Stimulated activated CD8-positive, alpha-beta memory T cell treated with anti-CD3 and anti-CD28 coated beads, Interleukin-4, amount 100 ng/mL, for 4 hours (primary cell): ENCODE results near the gene EVC2.

Source experiments
- DNase-seq, 2 donors: peaks; one replicate each; pipeline ENCODE4 v3.0.0-alpha.2; 2020; ENCODE audit warnings: low read depth in 2 of 2, low spot score in 1 of 2

EVC2 gene

DNA sequence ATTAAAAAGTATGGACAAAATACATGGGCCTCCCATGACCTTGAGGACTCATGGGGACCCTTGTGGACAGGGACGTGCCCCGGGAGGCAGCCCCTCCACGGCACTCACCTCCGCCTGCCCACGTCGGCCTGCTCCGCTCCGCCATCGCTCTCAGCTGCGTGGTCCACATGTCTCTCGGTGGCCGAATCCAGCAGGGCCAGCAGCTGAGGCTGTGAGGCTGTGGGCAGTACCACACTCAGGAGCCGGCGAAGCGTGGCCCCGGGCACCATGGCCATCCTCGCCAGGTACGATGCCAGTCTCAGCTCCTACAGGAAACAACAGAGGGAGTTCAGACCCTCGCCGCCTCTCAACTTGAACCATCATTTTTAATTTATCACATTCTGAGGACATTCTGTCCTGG, 140.0 kb downstream of the EVC2 start:
- DNase-seq: no peak

DNA sequence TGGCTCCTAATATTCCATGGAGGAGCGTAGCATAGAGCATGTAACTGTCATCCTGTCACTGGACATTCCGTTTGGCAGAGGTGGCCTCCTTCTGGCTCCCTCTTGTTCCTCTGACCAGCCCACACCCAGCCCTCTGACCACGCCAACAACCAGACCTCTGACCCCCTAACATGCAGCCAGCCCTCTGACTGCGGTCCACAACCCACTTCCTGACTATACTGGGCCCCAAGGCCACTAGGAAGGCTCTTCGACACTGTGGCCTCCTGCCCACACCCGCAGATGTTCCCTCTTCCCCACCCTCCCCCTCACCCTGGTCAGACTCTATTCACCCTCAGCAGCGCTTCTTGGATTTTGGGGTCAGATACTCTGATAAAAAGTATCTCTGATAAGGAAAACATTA, 141.4 kb downstream of the EVC2 start:
- no peak for DNase-seq

DNA sequence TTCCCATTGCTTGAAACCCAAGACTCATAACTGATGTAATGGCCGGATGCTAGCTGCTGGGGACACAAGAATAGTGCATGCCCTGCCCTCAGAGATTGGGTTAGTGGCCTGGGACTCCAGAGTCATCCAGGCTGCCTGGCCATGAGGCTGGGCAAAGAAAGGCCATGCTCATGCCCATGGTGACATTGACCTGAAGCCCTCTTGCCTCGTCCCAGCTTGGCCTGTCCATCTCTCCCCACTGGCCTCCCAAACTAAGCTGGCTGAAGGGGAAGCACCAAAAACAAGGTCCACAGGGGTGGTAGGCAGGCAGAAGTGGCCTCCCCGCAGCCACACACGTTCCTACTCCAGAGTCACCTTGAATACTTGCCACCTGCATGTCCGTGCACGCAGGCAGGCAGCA, 141.8 kb downstream of the EVC2 start:
- DNase-seq: no peak

DNA sequence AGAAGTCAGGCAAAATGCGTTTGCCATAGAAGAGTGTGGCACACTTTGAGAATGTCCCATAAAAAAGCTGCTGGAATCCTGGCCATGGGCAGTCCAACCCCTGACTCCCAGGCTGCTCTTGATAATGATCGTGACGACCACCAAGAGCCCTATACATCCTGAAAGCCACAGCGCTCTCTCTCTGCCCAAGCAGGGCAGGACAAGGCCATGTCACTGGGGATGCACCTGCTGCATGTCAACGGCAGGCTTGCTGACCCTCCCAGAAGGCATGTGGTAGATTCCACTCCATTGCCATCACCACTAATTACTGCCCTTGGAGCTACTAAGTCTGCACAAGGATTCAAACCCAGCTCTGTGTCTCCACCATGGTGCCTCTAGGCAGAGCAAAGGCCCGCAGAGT, 144.5 kb downstream of the EVC2 start:
- no peak for DNase-seq

DNA sequence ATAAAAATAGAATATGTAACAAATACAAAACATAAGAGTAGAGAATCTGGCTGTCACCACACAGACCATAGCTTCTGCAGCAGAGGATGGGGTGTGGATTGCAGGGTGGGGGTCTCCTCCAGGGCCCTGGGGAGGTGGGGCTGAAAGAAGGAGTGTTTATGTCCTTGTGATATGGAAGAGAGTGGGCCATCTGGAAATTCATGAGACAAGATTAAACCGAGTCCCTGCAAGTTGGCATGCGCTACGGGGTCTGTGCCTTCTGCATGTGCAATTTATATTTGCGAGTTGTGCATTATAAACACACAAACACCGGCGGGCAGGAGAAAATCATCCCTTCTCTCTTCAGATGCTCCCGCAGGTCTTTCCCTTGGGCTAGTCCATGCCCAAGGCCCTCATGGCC, 145.9 kb downstream of the EVC2 start:
- no peak for DNase-seq

DNA sequence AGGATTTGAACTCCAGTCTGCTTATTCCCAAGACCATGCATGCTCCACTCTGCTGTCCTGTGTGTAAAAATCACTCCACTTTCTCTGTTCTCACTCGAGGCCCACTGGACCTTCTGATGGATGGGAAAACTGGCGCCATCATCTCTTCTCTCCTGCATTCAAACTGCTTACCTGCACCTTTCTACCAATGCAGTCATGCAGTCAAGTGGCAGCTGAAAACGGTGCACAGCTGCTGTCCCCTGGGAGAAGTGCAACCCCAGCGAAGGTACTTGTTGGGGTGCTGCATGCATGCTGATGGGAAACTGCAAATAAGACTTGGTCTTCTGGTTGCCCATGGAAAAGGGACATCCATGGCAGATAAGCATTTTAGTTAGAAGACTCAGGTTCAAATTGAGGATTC, 147.1 kb downstream of the EVC2 start:
- DNase-seq: no peak

DNA sequence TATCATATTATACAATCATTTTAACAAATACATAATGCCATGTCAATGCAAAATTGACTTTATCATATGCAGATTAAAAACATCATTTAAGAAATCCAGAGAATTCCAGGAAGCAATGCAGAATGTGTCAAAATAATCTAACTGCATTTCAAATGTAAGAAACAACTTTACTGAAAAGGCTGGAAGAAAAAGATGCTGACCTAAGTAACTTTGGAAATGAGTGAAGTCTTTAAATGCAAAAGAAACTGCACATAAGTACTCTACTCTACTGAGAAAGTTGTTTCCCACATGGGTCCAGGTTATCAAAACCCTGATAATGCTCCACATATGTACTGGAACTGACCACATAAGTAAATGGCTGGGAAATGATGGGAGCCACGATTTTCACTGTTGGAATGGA, 149.9 kb downstream of the EVC2 start:
- DNase-seq: no peak

DNA sequence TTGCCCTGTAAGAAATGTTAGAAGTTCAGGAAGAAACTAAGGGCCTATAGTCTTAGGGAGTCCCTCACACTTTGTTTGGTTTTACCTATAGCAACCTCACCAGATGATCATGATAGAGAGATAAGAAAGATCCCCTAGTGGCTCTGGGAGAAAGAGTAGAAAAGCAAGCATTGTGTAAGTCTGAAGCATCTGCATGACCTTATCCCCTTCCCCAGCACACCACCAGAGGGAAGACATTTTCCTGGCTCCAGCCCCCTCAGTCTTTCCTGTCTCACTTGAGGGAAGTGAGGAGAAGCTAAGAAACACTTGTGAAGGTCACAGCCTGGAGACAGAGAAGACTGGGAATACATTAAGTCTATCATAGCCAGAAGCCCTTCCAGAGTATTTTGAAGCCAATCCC, 154.0 kb downstream of the EVC2 start:
- DNase-seq: no peak

DNA sequence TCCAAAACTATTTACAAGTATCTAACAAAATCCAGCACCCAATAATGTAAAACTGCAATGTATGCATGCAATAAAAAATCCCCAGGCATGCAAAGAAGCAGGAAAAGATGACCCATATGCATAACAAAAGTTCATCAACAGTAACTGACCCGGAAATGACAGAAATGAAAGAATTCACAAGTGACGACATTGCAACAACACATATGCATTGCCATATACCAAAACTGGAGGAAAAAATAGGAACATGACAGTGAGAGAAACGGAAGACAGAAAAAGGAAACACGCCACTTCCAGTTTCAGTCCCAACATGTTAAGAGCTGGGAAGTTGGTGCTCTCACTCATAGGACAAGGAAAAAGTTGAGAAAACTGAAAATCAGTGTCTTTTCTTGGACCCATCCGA, 154.6 kb downstream of the EVC2 start:
- DNase-seq: no peak

DNA sequence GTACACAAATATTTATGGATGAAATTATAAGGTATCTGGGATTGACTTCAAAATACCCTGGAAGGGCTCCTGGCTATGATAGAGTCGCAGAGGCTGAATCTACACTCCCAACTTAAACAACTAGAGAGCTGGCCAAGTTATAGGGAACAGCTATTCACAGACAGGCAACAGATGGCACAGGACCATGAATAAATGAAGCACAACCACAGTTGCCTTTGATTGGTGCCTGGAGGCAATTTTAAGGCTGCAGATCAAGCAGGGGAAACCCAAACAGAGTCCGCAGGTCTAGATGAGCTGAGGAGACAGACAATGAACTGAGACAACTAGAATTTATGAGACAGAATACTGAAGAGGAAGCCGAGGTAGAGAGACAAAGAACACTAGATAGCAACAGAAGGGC, 155.9 kb downstream of the EVC2 start:
- no peak for DNase-seq

DNA sequence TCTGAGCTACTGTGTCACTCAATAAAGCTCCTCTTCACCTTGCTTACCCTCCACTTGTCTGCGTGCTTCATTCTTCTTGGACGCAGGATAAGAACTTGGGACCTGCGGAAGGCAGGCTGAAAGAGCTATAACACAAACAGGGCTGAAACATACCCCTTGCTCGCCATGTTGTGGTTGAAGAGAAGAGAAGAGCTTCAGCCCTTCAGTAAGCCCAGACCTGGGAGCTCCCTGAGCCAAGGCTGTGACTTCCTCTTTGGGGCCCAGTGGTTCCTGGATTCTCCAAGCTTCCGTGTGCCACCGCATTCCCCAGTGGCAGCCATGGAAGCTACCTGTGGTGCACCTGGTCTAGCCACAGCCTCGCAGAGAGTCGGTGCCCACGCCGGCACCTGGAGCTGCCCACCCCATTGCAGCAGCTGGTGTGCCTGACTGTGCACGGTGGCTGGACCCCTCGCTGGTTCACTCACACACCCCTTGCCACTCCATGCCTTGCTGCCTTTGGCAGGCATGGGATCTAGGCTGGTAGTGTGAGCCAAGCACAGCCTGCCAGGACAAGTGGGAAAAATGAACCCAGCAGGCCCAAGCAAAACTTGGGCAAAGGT, 160.6 kb downstream of the EVC2 start:
- DNase-seq: no peak

DNA sequence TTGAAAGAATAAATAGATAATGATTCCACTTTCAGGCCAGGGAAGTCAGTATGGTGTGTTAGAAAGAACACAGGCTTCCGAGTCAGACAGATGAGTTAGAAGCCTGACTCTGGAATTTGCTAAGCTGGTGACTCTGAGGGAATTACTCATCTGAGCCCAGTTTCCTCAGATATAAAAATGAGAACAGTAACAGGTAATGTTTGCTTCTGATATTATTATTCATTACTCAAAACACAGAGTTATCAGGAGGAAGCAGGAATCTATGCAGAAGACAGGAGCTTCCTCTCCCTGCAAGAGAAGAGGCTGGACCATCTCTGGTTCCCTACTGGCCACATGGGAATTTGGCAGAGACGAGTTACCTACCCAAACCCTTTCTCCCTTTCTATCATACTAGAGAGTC, 163.1 kb downstream of the EVC2 start:
- DNase-seq: no peak

DNA sequence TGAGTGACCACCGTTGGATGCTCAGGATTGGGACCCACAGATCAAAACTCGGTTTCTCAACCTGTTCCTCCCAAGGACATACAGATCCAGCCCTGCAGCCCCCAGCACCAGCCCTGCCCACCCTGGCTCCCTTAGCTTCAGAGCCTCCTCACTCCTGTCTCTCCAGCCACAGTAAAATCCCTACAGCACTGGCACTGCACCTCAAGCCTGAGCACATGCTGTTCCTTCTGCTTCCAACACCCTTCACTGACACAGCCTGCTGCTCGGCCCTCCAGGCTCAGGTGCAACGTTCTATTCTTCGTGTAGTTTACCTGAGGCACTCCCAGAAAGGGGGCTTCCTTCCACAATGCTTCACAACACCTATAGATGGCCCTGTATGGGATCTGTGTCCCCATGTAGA, 163.6 kb downstream of the EVC2 start:
- no peak for DNase-seq

DNA sequence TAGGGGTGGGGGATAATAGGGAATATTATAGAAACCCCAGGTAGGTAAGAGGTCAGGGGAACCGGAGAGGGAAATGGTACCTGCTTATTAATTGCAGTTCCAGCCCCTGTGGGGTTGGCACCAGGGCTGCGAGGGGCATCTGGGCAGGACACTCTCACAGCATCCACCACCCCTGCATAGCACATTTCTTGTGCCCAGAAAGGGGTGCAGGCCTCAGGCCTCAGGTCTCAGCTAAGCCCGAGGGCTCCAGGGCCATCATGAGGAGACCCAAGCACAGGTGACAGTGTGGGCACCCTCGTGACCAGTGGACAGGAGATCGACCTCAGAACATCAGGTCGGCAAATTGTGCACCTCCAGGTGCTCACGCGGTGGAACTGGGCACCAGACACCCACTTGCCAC, 164.7 kb downstream of the EVC2 start:
- DNase-seq: no peak

DNA sequence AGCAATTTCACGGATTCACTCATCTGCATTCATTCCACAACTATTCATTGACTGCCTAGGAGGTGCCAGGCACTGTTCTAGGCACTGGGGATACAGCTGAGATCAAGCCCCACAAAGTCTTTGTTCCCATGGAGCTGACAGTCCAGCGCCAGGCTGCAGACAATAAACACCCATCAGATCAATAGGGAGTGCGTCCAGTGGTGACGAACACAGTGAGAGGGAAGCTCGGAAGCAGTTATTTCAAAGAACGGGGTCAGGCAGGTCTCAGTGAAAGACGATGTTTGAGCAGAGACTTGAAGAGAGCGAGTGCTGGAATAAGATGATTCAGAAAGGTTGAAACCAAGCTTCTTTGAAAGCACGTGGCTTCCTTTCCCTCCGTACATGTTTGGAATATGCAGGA, 167.2 kb downstream of the EVC2 start:
- DNase-seq: no peak

DNA sequence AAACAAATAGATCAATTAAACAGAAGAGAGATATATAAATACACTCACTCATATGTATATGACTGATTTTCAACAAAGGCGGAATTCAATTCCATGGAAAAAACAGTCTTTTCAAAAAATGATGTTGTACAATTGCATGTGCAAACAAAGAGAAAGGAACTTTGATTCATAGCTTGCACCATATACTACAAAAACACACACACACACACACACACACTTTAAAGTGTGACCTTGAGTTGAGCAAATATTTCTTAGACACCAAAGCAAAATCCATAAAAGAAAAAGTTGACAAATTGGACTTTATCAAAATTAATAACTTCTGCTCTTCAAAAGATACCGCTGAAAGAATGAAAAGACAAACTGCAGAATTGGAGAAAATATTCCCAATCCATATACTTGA, 168.8 kb downstream of the EVC2 start:
- DNase-seq: no peak

DNA sequence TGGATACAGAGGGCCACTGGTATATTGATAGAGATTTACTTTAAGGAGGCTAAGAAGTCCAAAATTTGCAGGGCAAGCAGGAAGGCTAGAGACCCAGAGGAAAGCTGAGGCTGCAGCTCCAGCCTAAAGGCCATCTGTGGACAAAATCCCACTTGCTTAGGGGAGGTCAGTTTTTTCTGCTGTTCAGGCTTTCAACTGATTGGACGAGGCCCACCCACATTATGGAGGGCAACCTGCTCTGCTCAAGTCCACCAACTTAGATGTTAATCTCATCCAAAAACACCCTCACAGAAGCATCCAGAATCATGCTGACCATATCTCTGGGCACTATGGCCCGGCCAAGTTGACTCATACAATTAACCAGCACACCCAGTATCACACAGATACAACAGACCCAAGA, 176.3 kb downstream of the EVC2 start:
- DNase-seq: no peak

DNA sequence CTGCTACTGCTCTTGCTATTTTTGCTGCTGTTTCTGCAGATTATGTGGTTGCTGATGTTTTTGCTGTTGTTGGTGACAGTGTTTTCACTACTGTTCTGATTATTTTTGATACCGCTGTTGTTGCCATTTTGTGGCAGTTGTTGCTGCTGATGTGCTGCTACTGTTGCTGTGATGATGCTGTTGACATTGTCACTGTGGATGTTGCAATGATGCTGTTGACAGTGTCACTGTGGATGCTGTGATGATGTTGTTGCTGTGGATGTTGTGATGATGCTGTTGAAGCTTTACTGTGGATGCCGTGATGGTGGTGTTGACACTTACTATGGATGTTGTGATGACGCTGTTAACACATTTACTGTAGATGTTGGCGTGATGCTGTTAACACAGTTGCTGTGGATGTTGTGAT, 180.3 kb downstream of the EVC2 start:
- DNase-seq: no peak

DNA sequence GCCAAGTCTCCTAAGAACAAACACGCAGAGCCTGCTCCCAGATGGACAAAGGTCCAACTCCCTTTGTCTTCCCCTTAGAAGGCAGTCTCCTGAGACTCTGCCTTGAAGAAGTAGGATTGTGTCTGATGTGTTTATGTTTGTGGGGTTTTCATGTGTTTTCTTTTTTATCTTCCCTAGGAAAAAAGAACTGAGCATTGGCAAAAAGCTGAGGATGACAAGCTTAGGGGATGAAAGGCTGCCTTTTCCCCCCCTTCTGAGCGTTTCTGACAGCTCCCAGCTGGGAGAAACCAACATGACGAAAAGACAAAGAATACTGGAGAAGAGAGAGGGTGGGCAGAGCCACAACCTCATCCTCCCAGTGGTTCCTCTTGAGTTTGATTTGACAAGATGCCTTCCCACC, 181.1 kb downstream of the EVC2 start:
- DNase-seq: no peak

DNA sequence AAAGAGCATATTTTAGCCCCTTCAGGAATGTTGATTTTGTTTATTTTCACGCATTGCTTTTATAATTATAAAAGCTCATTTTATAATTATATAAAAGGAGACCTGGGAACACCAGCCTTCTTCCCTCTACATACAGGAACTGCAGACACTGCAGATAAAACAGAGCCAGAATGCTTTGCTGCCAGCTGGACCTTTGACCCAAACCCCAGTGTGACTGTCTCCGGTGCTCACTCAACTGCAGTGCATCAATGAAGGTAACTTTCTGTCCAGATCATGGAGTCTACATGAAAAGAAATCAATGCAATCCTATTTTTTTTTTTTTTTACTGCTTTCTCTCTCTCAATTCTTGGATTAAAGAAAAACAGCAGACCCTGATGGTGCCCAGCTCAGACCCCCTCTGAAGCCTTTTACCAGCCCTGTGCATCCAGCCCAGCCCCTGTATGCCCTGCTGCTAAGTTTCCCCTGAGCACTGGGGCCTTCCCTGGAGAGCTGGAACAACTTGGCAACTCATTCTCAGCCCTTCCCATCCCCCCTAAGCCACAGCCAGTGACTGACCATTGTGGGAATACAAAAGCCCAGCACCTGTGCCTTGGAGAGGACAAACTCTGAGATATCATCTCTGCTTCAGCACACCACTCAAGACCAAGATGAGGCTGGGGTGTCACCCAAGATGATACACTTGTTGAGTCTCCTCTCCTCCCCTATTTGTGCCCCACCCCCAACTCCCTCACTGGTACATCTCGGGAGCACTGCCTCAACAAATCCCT, 182.1 kb downstream of the EVC2 start:
- no peak for DNase-seq

DNA sequence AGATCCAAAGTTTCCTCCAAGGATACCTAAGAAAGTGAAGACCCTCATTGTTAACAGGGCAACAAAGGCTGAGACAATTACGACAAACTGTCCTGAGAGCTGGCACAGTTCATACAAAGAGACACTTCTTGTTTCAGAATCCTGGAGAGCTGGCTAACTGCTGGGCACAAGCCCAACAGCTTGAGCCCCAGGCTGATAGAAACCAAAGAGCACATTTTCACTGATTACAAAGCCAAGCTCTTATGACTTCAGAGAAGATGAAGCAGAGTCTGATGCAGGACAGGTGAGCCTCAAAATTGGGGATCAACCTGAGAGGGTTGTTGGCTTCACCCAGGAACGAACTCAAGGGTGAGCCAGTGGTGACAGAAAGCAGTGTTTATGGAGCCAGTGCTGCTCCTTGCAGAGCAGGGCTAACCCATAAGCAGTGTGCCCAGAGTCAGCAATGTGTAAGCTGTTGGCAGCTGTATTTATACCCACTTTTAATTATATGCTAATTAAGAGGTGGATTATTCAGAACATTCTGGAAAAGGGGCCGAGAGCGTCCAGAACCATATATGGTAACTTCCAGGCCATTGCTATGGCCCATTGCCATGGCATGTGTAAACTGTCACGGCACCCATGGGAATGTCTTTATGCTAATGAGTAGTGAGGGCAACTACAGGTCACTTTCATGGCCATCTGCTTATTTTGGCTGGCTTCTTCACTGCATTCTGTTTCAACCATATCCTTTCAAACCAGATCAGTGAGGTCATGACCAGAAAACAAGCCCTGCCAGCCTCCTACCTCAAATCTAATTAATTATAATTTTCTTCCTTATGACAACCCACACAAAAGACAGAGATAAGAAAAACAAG, 183.7 kb downstream of the EVC2 start:
- no peak for DNase-seq

DNA sequence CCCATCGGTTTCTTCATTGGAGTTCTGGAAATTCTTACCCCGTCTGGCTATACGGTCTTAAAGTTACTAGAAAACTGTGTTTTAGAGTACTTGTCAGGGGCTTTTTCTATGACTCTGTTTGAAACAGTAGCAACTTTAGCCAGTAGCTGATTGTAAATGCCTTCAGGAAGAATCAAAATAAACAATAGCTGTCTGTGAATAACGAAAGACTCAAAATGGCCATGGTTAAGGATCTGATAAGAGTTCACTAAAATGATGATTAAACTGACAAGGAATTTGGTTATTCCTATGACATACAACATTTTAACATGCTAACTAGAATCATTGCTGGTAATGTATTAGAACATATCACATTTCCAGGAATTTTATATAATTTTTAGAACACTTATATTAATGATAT, 191.0 kb downstream of the EVC2 start:
- no peak for DNase-seq
